IPS DF 4.7 (cell line): ENCODE results near the gene KRTAP5-8.
"Not testable (repeated sequence)": the region's sequence is repeated elsewhere in the genome, so short reads cannot be mapped to it uniquely, and the experiment has no call there.

Source experiments
- DNase-seq: peaks from one replicate; pipeline ENCODE4 v3.0.0-alpha.2; 2013; ENCODE audit warnings: low spot score; ENCODE audit errors: extremely low read depth

KRTAP5-8 gene, protein sequence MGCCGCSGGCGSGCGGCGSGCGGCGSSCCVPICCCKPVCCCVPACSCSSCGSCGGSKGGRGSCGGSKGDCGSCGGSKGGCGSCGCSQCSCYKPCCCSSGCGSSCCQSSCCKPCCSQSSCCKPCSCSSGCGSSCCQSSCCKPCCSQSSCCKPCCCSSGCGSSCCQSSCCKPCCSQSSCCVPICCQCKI

DNA sequence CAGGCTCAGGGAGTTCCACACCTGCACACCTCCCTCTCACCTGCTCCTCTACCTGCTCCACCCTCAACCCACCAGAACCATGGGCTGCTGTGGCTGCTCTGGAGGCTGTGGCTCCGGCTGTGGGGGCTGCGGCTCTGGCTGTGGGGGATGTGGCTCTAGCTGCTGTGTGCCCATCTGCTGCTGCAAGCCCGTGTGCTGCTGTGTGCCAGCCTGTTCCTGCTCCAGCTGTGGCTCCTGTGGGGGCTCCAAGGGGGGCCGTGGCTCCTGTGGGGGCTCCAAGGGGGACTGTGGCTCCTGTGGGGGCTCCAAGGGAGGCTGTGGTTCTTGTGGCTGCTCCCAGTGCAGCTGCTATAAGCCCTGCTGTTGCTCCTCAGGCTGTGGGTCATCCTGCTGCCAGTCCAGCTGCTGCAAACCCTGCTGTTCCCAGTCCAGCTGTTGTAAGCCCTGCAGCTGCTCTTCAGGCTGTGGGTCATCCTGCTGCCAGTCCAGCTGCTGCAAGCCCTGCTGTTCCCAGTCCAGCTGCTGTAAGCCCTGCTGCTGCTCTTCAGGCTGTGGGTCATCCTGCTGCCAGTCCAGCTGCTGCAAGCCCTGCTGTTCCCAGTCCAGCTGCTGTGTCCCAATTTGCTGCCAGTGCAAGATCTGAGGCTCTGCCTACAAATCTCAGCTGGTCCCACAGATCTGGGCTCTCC is at the start of gene KRTAP5-8:
TSS of gene KRTAP5-8 (plus strand) at position 49 of the 689 bp plus-strand sequence. CDS start at position 80, 31 bp downstream.
- not testable (repeated sequence) for DNase-seq

- no peak for DNase-seq
These were observed 49.0 kb upstream of the KRTAP5-8 start for GRCh38 chr11:71488681-71489270.

- no peak for DNase-seq
These were observed 48.3 kb upstream of the KRTAP5-8 start for GRCh38 chr11:71489311-71490043.

DNA sequence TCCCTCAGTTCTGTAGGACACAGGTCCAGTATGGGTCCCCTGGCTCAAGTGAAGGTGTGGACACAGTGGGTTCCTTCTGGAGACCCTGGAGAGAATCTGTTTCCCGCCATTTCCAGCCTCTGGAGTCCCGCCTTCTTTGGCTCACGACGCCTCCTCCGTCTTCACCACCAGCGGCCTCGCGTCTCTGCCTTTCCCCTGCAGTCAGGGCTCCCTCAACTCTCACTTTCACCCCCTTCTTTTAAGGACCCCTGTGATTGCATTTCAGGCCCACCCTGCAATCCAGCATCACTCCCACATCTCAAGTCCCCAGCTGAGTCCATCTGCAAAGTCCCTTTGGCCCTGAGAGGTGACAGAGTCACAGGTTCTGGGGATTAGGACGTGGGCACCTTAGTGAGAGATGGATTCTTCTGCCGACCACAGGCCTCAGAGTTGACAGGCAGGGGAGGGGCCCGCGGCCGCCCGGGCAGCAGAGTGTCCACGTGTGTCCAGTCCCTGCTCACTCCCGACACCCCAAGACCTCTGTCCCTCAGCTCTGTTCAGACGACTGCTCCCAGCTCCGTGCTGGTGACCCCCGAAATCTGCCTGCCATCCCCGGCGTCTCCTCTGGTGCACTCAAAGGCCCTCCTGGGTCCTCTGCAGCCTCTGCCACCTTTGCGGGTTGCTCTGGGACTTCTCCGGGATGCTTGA is 47.6 kb upstream of the KRTAP5-8 start:
- no peak for DNase-seq

DNA sequence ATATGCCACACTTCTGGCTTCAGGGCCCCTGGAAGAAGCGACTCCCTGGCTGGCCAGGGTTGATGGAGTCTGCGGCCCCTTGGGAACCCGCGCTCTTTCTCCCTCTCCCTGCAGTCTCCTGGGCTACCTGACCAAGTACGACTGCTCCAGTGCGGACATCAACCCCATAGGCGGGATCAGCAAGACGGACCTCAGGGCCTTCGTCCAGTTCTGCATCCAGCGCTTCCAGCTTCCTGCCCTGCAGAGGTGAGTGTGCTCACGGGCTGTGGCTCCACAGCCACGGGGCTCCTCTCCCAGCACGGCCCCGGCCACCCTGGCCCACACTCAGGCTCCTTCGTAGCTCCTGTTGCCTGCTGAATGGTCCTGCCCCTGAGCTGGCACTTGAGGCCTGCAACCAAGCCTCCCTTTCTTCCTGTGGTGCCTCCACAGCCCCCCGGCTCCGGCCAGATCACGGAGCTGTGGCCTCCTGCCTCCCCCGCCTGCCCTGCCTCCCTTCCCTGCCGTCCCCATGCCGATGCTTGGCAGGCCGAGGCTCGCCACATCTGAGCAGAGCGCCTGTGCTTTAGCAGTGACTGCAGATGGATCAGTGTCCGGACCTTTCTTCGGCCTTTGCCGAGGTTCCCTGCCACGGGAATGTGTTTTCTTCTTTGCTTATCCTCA is 47.0 kb upstream of the KRTAP5-8 start:
- no peak for DNase-seq

DNA sequence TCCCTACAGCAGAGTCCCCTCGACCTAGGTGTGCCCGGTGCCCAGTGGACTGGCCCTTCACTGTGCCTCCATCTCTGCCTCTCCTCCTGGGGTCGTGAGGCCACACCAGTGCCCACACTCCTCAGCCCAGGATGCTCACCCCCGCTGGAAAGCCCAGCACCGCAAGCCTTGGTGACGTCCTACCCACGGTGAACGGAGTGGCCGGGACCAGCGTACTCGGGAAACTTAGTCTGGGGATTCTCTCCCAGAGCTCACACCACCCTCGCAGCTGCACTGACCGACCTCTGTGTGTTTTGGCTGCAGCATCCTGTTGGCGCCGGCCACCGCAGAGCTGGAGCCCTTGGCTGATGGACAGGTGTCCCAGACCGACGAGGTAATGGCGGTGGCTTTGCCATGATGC is 46.3 kb upstream of the KRTAP5-8 start:
- no peak for DNase-seq

- no peak for DNase-seq
These were observed 45.9 kb upstream of the KRTAP5-8 start for GRCh38 chr11:71491940-71492339.

DNA sequence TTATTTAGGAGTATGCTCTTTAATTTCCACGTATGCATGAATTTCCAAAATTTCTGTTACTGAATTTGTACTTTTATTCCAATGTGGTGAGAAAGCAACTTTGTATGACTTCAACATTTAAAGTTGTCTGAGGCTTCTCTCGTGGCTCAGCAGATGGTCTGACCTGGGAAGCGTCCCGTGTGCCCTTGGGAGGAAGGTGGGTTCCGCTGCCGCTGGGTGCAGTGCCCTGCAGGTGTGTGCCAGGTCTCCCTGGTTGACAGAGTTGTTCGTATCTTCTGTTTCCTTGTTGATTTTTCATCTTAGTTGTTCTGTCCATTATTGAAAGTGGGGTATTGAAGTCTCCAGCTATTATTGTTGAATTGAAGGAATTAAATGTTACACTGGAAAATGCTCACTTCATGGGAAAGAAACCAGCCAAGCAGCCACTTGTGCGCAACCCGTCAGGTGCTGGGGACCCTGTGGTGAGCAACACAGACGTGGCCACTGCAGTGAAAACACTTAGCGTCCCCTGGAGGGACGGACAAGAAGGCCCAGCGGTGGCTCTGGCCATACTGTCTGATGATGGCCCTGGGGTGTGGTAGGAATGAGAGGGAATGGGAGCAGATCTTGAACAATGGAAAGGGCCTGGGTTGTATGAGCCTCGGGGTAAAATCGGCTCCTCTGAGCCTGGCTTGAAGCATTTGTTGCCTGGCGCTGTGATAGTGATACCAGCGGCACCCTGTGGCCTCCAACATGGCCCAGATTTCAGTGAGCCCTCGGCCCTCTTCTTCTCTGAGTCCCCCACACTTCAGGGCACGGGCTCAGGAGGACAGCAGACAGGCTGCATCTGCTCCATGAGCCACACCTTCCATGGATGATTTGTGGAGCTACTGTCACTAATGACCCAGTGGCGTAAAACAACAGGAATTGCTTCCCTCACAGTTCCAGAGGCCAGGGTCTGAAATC is 42.3 kb upstream of the KRTAP5-8 start:
- no peak for DNase-seq

- no peak for DNase-seq
These were observed 41.4 kb upstream of the KRTAP5-8 start for GRCh38 chr11:71496421-71496820.

DNA sequence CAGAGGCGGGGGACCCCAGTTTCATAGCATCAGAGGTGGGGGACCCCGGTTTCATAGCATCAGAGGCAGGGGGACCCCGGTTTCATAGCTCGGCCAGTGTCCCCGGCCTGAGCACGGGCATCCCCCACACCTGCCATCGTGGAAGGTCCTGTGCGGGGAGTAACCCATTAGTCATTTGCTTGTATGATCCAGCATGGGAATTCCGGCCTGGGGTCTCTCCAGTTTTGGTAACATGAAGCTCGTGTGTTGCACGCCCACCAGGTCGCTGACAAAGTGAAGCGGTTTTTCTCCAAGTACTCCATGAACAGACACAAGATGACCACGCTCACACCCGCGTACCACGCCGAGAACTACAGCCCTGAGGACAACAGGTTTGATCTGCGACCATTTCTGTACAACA is 39.7 kb upstream of the KRTAP5-8 start:
- DNase-seq, result no peak

- no peak for DNase-seq
These were observed 38.7 kb upstream of the KRTAP5-8 start for GRCh38 chr11:71499125-71499524.

DNA sequence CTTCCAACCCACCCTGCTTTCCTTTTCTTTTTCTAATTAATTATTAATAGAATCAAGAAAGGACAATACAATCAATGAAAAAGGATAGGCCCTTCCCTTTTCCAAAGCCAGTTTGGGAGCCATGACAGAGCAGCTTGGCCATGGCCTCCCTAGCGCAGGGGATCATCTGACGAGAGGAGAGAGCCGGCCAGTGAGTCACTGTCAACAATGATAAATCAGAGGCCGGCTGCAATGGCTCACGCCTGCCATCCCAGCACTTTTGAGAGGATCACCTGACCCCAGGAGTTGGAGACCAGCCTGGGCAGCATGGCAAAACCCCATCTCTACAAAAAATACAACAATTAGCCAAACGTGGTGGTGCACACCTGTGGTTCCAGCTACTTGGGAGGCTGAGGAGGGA is 38.3 kb upstream of the KRTAP5-8 start:
- DNase-seq, result no peak

DNA sequence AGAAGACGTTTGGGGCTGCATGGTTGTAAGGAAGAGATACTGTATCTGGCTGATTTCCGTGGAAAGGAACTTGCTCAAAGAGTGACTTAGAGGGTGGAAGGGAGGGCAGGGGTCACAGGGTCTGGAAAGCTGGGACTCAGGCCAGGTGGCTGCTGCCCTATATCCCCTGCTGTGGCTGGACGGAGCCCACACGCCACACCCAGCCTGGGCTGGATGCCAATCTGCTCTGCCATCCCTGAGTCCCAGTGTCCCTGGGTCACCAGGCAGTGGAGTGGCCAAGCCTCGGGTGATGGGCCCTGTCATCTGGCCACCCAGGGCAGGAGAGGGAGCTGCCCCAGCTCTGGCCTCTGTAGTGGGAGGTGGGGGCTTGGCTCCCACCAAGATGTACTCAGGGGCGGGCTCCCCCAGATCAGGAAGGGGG is 37.2 kb upstream of the KRTAP5-8 start:
- DNase-seq, result no peak

GRCh38 chr11:71501071-71501985 is 36.5 kb upstream of the KRTAP5-8 start:
- no peak for DNase-seq

- DNase-seq, result no peak
These were observed 35.8 kb upstream of the KRTAP5-8 start for GRCh38 chr11:71502026-71502425.

- DNase-seq, result no peak
These were observed 34.9 kb upstream of the KRTAP5-8 start for GRCh38 chr11:71502871-71503435.

- no peak for DNase-seq
These were observed 33.3 kb upstream of the KRTAP5-8 start for GRCh38 chr11:71504531-71504930.

- no peak for DNase-seq
These were observed 32.8 kb upstream of the KRTAP5-8 start for GRCh38 chr11:71505001-71505400.
